OCI-LY1 (cell line): Measurements from ENCODE around the gene MRPL23.

Experiments
- H2AFZ ChIP-seq: fragments of 200-600 bp; sonication (generic), shearing (Covaris generic); 2 replicates; pipeline ENCODE4 v1.6.0; 2014; ENCODE audit warnings: antibody characterized with exemption, mild to moderate bottlenecking, low read length
- H3F3A ChIP-seq: fragments of 200-600 bp; sonication (generic), shearing (Covaris generic); 2 replicates; pipeline ENCODE4 v1.6.0; 2014; ENCODE audit warnings: mild to moderate bottlenecking, antibody characterized with exemption, low read length, moderate library complexity; ENCODE audit not compliant: insufficient read depth
- H3K27ac ChIP-seq: fragments of 200-600 bp; sonication (generic); 2 replicates; pipeline ENCODE4 v1.5.1; 2014; ENCODE audit warnings: low read length, mixed run types, mild to moderate bottlenecking, low read depth; ENCODE audit not compliant: poor library complexity, severe bottlenecking
- H3K27me3 ChIP-seq: fragments of 200-600 bp; sonication (generic); 2 replicates; pipeline ENCODE4 v1.6.0; 2014; ENCODE audit warnings: antibody characterized with exemption, mild to moderate bottlenecking, low read length, moderate library complexity; ENCODE audit not compliant: insufficient read depth
- H3K36me3 ChIP-seq: fragments of 200-600 bp; sonication (generic); 2 replicates; pipeline ENCODE4 v1.6.1; 2014; ENCODE audit warnings: mild to moderate bottlenecking, antibody characterized with exemption, low read length, moderate library complexity, mixed read lengths; ENCODE audit not compliant: insufficient read depth
- H3K4me1 ChIP-seq: fragments of 200-600 bp; sonication (generic); 2 replicates; pipeline ENCODE4 v1.5.1; 2014; ENCODE audit warnings: mild to moderate bottlenecking, low read length, moderate library complexity; ENCODE audit not compliant: insufficient read depth, severe bottlenecking
- H3K4me2 ChIP-seq: fragments of 200-600 bp; sonication (generic), shearing (Covaris generic); 2 replicates; pipeline ENCODE4 v1.6.1; 2014; ENCODE audit warnings: low read length
- H3K4me3 ChIP-seq: fragments of 200-600 bp; sonication (generic); 2 replicates; pipeline ENCODE4 v1.5.1; 2014; ENCODE audit warnings: low read length, low read depth, mild to moderate bottlenecking, mixed read lengths; ENCODE audit not compliant: poor library complexity, severe bottlenecking
- H3K79me2 ChIP-seq: fragments of 200-600 bp; shearing (Covaris generic); 2 replicates; pipeline ENCODE4 v1.6.1; 2016; ENCODE audit warnings: mixed run types, low read length, mixed read lengths; ENCODE audit not compliant: insufficient read depth
- H3K9ac ChIP-seq: fragments of 200-600 bp; sonication (generic), shearing (Covaris generic); 2 replicates; pipeline ENCODE4 v1.6.1; 2014; ENCODE audit warnings: mild to moderate bottlenecking, low read length, mixed read lengths
- H3K9me2 ChIP-seq: fragments of 200-600 bp; sonication (generic), shearing (Covaris generic); 2 replicates; pipeline ENCODE4 v1.6.1; 2014; ENCODE audit warnings: low read depth, mild to moderate bottlenecking, low read length, mixed read lengths
- H3K9me3 ChIP-seq: fragments of 200-600 bp; shearing (Covaris generic); 2 replicates; pipeline ENCODE4 v1.6.1; 2014; ENCODE audit warnings: low read length, mixed read lengths
- H4K20me1 ChIP-seq: fragments of 200-600 bp; sonication (generic), shearing (Covaris generic); 2 replicates; pipeline ENCODE4 v1.6.0; 2016; ENCODE audit warnings: mild to moderate bottlenecking, low read length; ENCODE audit not compliant: insufficient read depth
- EZH2 ChIP-seq: fragments of 200-600 bp; sonication (generic), shearing (Covaris generic); IDR thresholded peaks from 2 replicates; pipeline ENCODE4 v1.8.0; 2017; ENCODE audit warnings: borderline replicate concordance, mixed run types, mild to moderate bottlenecking, antibody characterized with exemption, low read length, moderate library complexity, mixed read lengths
- TF ChIP-seq, protein P1 (sequence below): fragments of 200-600 bp; sonication (generic), shearing (Covaris generic); IDR thresholded peaks from 2 replicates; pipeline ENCODE4 v1.5.1; 2017; ENCODE audit warnings: mild to moderate bottlenecking, antibody characterized with exemption, low read length, moderate library complexity, mixed read lengths

Gene MRPL23

GRCh38 chr11:1946812-1947484, at the start of gene MRPL23:
TSS of gene MRPL23 (plus strand) at chr11:1947332. CDS start at chr11:1947363, 31 bp downstream.
- no peaks in the 10 kb centered on the region for H4K20me1 ChIP-seq
- TF ChIP-seq, protein P1, sequence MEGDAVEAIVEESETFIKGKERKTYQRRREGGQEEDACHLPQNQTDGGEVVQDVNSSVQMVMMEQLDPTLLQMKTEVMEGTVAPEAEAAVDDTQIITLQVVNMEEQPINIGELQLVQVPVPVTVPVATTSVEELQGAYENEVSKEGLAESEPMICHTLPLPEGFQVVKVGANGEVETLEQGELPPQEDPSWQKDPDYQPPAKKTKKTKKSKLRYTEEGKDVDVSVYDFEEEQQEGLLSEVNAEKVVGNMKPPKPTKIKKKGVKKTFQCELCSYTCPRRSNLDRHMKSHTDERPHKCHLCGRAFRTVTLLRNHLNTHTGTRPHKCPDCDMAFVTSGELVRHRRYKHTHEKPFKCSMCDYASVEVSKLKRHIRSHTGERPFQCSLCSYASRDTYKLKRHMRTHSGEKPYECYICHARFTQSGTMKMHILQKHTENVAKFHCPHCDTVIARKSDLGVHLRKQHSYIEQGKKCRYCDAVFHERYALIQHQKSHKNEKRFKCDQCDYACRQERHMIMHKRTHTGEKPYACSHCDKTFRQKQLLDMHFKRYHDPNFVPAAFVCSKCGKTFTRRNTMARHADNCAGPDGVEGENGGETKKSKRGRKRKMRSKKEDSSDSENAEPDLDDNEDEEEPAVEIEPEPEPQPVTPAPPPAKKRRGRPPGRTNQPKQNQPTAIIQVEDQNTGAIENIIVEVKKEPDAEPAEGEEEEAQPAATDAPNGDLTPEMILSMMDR = no peak
- no peak for TF ChIP-seq EZH2
- no peaks in the 10 kb centered on the region for H3K27me3 ChIP-seq
- H3F3A ChIP-seq = no peaks in the 10 kb centered on the region
- no peaks in the 10 kb centered on the region for H3K4me1 ChIP-seq
- H2AFZ ChIP-seq = no peak within 1 kb of the TSS
- H3K4me2 ChIP-seq = no peak within 1 kb of the TSS
- no peak within 1 kb of the TSS for H3K9ac ChIP-seq
- no peak within 1 kb of the TSS for H3K4me3 ChIP-seq
- H3K79me2 ChIP-seq = no peaks in the 10 kb centered on the region
- H3K9me3 ChIP-seq = no peaks in the 10 kb centered on the region
- H3K9me2 ChIP-seq = no peaks in the 10 kb centered on the region
- H3K27ac ChIP-seq = no peak within 1 kb of the TSS
- no peaks in the 10 kb centered on the region for H3K36me3 ChIP-seq

- no peak overlapping the region for H3K9ac ChIP-seq
- H3K36me3 ChIP-seq = no peaks in the 10 kb centered on the region
- H2AFZ ChIP-seq = no peak overlapping the region
- no peaks in the 10 kb centered on the region for H3K9me3 ChIP-seq
- H4K20me1 ChIP-seq = no peaks in the 10 kb centered on the region
- H3K9me2 ChIP-seq = no peaks in the 10 kb centered on the region
- no peaks in the 10 kb centered on the region for H3K27me3 ChIP-seq
- H3F3A ChIP-seq = no peaks in the 10 kb centered on the region
- TF ChIP-seq, protein P1 = no peak
- no peak overlapping the region for H3K27ac ChIP-seq
- no peaks in the 10 kb centered on the region for H3K79me2 ChIP-seq
- H3K4me2 ChIP-seq = no peak overlapping the region
- no peaks in the 10 kb centered on the region for H3K4me1 ChIP-seq
- no peak overlapping the region for H3K4me3 ChIP-seq
Measured at GRCh38 chr11:1899090-1899489, 48.0 kb upstream of the MRPL23 start.

DNA sequence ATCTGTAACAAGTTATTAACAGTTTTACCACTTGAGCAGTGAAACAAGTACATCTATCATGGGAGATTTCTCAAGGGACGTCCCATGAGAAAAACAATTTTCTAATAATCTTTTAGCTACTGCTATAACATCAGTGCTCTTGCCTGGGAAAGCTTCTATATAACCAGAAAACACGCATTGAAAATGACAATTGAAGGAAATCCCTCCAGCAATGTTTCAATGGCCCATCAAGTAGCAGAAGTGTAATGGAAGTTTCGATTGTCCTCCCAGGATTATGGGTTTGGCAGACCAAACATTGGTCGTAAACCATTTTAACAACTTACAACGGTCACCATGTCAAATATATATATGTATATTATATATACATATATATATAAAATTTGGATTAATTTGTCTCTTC, 47.4 kb upstream of the MRPL23 start:
- H3K4me1 ChIP-seq = no peaks in the 10 kb centered on the region
- no peak overlapping the region for H3K9ac ChIP-seq
- TF ChIP-seq, protein P1 = no peak
- TF ChIP-seq EZH2 = no peak
- no peaks in the 10 kb centered on the region for H3F3A ChIP-seq
- no peaks in the 10 kb centered on the region for H3K79me2 ChIP-seq
- no peaks in the 10 kb centered on the region for H4K20me1 ChIP-seq
- H3K9me2 ChIP-seq = no peaks in the 10 kb centered on the region
- H3K4me3 ChIP-seq = no peak overlapping the region
- H2AFZ ChIP-seq = no peak overlapping the region
- H3K27ac ChIP-seq = no peak overlapping the region
- H3K9me3 ChIP-seq = no peaks in the 10 kb centered on the region
- no peaks in the 10 kb centered on the region for H3K36me3 ChIP-seq
- H3K27me3 ChIP-seq = no peaks in the 10 kb centered on the region
- no peak overlapping the region for H3K4me2 ChIP-seq
